ENCODE measurements around the gene FILIP1.
"Not testable (repeated sequence)": the region's sequence is repeated elsewhere in the genome, so short reads cannot be mapped to it uniquely, and the experiment has no call there.

FILIP1 gene

DNA sequence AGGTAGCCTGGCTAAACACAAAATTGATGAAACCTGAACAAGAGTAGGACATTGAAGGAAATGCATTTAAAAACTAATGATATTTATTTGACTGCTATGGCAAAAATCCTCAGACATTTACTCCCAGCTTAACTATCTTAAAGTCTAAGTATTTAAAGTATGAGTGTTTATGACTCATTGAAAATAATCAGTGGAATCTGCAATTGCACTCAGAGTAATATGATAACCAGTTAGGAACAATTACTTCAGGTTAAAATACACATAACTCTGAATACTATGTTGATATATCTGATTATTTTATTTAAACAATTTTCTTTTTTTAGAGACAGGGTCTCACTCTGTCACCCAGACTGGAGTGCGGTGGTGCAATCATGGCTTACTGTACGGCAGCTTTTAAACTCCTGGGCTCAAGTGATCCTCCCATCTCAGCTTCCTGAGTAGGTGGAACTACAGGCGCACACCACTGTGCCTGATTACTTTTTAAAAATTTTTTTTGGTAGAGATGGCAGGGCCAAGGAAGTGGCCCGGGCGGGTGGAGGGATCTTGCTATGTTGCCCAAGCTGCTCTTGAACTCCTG is 43.9 kb downstream of the FILIP1 start:
- no peak for DNase-seq (ENCODE audit: low spot score)

- no peak for DNase-seq (ENCODE audit: low spot score)
Observed at GRCh38 chr6:75446241-75446880, 47.2 kb downstream of the FILIP1 start.

DNA sequence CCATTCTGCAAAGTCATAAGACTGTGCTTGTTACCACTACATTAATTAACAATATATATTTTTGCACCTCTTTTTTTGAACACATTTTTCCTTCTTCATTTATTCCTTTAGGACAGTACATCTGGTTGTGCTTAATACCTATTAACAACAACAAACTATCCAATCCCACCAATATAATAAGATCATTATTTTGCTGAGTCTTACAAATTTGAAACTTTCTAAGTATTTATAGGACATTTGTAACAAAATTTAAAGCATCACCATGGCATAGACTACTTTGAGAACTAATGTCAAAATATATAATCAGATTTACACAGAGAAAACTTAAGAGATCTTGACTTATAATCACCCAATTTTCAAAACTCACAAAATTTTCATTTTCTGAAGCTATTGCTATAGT is 47.9 kb downstream of the FILIP1 start:
- no peak for DNase-seq (ENCODE audit: low spot score)

GRCh38 chr6:75444899-75445298 is 48.7 kb downstream of the FILIP1 start:
- no peak for DNase-seq (ENCODE audit: low spot score)

DNA sequence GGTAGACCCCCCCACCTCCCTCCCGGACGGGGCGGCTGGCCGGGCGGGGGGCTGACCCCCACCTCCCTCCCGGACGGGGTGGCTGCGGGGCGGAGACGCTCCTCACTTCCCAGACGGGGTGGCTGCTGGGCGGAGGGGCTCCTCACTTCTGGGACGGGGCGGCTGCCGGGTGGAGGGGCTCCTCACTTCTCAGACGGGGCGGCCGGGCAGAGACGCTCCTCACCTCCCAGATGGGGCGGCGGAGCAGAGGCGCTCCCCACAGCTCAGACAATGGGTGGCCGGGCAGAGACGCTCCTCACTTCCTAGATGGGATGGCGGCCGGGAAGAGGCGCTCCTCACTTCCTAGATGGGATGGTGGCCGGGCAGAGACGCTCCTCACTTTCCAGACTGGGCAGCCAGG is 51.7 kb downstream of the FILIP1 start:
- DNase-seq (ENCODE audit: low spot score), result not testable (repeated sequence)

- not testable (repeated sequence) for DNase-seq (ENCODE audit: low spot score)
Observed at GRCh38 chr6:75441479-75441878, 52.1 kb downstream of the FILIP1 start.

GRCh38 chr6:75438442-75439116 is 55.0 kb downstream of the FILIP1 start:
- DNase-seq (ENCODE audit: low spot score), result no peak

DNA sequence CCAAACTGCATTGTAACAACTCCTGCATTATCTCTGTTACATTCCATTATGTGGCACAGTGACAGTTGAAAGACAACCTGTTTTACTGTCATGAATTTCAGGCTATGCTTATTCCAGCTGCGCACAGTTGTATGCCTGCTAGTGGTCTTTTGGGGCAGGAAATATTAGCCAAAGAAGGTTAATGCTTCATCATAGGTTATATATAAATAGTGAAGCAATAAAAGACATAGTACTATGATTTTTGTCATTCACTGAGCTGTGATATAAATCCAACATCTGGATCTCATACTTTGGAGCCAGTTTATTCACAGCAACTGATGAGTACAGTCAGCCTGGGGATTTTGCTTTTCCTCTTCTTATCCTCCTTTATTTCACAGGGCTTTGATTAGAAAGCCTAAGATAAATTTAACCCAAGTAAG is 55.6 kb downstream of the FILIP1 start:
- DNase-seq (ENCODE audit: low spot score), result no peak

DNA sequence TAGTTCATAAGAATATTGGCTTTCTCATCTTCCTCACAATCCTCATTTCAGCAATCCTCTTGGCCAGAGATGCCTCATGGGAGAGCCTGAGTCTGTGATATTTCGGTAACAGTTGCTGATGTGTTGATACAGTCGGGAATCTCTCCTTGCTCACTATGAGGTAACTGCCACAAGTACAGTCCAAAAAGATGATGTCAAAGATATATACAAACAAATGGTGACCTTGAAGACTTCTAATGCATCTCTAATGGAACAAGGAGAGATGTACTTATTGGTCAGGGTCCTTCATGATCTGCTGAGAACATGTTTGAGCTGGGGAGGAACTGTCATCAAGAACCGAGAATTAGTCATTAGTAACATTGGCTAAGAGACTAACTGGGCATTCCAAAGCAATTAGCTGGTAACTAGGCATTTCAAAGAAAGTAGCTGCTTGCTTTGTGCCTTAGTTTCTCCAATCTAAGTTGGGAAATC is 56.1 kb downstream of the FILIP1 start:
- DNase-seq (ENCODE audit: low spot score), result no peak

- DNase-seq (ENCODE audit: low spot score), result no peak
Observed at GRCh38 chr6:75436869-75437268, 56.7 kb downstream of the FILIP1 start.

GRCh38 chr6:75432809-75433208 is 60.8 kb downstream of the FILIP1 start:
- DNase-seq (ENCODE audit: low spot score), result not testable (repeated sequence)

- no peak for DNase-seq (ENCODE audit: low spot score)
Observed at GRCh38 chr6:75431379-75431778, 62.2 kb downstream of the FILIP1 start.

GRCh38 chr6:75430631-75431325 is 62.8 kb downstream of the FILIP1 start:
- DNase-seq (ENCODE audit: low spot score), result no peak

DNA sequence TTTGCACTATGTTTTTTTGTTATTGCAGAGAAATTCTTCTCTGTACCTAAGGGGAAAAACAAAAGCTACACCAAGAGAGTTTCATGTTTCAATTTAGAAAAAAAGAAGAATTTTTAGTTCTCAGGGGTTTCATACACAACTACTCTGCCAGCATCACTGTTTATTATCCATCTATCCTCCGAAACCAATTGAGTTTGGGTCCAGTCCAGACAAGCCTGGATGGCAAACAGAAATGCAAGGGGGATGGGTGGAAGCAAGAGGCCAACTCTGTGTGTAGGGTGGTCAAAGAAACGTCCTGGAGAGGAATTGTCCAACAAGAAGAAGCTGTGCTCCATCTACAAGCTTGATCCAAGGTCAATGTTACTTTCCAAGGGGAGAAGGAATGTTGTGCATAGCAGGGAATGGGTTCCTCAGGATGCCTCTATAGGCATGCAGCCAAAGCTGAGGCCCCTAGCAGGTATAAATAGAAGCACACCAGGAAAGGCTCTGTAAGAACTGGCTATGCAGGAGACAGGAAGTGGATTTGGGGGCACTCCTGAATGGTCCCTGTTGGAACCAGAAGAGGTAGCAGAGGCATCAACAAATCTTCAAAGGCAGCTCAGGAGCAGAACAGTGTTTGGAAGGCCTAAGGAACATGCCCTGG is 64.4 kb downstream of the FILIP1 start:
- no peak for DNase-seq (ENCODE audit: low spot score)

GRCh38 chr6:75428204-75428603 is 65.4 kb downstream of the FILIP1 start:
- DNase-seq (ENCODE audit: low spot score), result no peak

GRCh38 chr6:75427329-75427728 is 66.3 kb downstream of the FILIP1 start:
- DNase-seq (ENCODE audit: low spot score), result no peak

DNA sequence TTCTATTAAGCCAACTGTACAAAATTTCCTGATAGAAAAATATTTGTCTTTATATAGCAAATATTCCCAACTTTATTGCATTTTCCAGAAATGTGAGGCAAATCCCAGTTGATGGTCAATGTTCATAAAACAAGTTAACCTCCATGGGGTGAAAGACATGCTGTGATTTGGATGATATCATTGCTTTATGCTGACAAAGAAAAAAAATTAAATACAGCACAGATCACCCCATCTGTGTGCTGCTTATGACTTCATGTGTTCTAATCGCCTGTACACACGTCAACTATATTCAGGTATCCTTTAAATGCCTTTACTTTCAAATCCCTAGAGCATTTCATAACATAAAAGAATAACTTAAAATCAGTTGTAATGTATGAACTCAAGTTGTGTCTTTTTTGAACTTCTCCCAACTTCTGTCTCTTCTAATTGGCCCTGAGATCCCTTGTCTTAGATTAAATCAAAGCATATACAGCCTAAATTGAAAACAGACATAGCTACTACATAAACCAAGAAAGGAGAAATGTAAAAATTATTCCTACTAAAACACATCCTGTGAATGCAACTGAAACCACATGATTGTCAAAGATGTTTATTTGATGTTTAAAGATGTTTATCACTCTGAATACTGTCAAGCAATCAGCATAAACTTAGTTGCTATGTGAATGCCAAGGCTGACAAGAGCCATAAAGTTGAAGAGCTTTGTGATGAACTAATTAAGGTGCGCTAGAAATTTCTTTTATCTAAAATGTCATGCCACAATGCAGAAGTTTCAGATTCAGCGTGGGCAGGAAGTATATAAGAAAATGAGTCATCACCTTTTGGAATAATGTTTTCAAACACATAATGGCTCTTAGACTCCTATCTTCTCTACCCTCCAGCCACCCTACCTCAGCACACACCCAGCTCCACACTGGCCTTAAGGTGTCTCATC is 68.7 kb downstream of the FILIP1 start:
- no peak for DNase-seq (ENCODE audit: low spot score)

- DNase-seq (ENCODE audit: low spot score), result no peak
Observed at GRCh38 chr6:75423386-75423785, 70.2 kb downstream of the FILIP1 start.

GRCh38 chr6:75422024-75422639 is 71.5 kb downstream of the FILIP1 start:
- DNase-seq (ENCODE audit: low spot score), result no peak

GRCh38 chr6:75421316-75422023 is 72.1 kb downstream of the FILIP1 start:
- no peak for DNase-seq (ENCODE audit: low spot score)

Data from HuH-7.5 (cell line).